Measurements from ENCODE around the gene GNB4.

The GNB4 gene

GRCh38 chr3:179376474-179376873, 74.8 kb downstream of the GNB4 start:
- H4K20me1 ChIP-seq (ENCODE audit: insufficient read depth), result no peaks in the 10 kb centered on the region
- H2AFZ ChIP-seq (ENCODE audit: low read depth), result no peak overlapping the region
- H3K79me2 ChIP-seq (ENCODE audit: insufficient read depth, low read depth), result no peaks in the 10 kb centered on the region
- no peaks in the 10 kb centered on the region for H3K4me1 ChIP-seq (ENCODE audit: low read depth, poor library complexity, severe bottlenecking)
- H3K4me2 ChIP-seq, result no peak overlapping the region
- H3K36me3 ChIP-seq (ENCODE audit: insufficient read depth), result no peaks in the 10 kb centered on the region; the same call in 1 of the 2 replicates
- no peaks in the 10 kb centered on the region for H3K27me3 ChIP-seq (ENCODE audit: insufficient read depth, low read depth)
- no peak overlapping the region for H3K4me3 ChIP-seq (IDR thresholded peaks at IDR 0.05; ENCODE audit: insufficient read depth, low read depth, low read length)
- H3K9ac ChIP-seq, result no peak overlapping the region
- no peak for TF ChIP-seq CTCF (conservative IDR thresholded peaks at IDR 0.05; ENCODE audit: low read depth, low read length)
- H3K27ac ChIP-seq, result no peak overlapping the region

- H2AFZ ChIP-seq (ENCODE audit: low read depth), result no peak overlapping the region
Observed at GRCh38 chr3:179375091-179375999, 75.9 kb downstream of the GNB4 start.

GRCh38 chr3:179373938-179374337, 77.3 kb downstream of the GNB4 start:
- H3K27ac ChIP-seq, result no peak overlapping the region
- H3K9ac ChIP-seq, result no peak overlapping the region
- H3K4me2 ChIP-seq, result no peak overlapping the region
- no peak for TF ChIP-seq CTCF (conservative IDR thresholded peaks at IDR 0.05; ENCODE audit: low read depth, low read length)
- H3K36me3 ChIP-seq (ENCODE audit: insufficient read depth), result no peaks in the 10 kb centered on the region; the same call in 1 of the 2 replicates
- no peaks in the 10 kb centered on the region for H3K79me2 ChIP-seq (ENCODE audit: insufficient read depth, low read depth)
- H3K27me3 ChIP-seq (ENCODE audit: insufficient read depth, low read depth), result no peaks in the 10 kb centered on the region
- H3K4me3 ChIP-seq (IDR thresholded peaks at IDR 0.05; ENCODE audit: insufficient read depth, low read depth, low read length), result no peak overlapping the region
- no peaks in the 10 kb centered on the region for H3K4me1 ChIP-seq (ENCODE audit: low read depth, poor library complexity, severe bottlenecking)
- no peaks in the 10 kb centered on the region for H4K20me1 ChIP-seq (ENCODE audit: insufficient read depth)
- no peak overlapping the region for H2AFZ ChIP-seq (ENCODE audit: low read depth)

More at GRCh38 chr3:179375091-179375999, 75.9 kb downstream of the GNB4 start:
- Histone ChIP-seq H3K27me3 (ENCODE audit: insufficient read depth, low read depth) (no peaks in the 10 kb centered on the region), H3K27ac (no peak overlapping the region), H3K9ac (no peak overlapping the region), H3K4me2 (no peak overlapping the region), H3K79me2 (ENCODE audit: insufficient read depth, low read depth) (no peaks in the 10 kb centered on the region), H3K4me3 (IDR thresholded peaks at IDR 0.05; ENCODE audit: insufficient read depth, low read depth, low read length) (no peak overlapping the region), H3K36me3 (ENCODE audit: insufficient read depth) (no peaks in the 10 kb centered on the region; the same call in 1 of the 2 replicates), H3K4me1 (ENCODE audit: low read depth, poor library complexity, severe bottlenecking) (no peaks in the 10 kb centered on the region), H4K20me1 (ENCODE audit: insufficient read depth) (no peaks in the 10 kb centered on the region)
- no peak for TF ChIP-seq CTCF (conservative IDR thresholded peaks at IDR 0.05; ENCODE audit: low read depth, low read length)

- Histone ChIP-seq H4K20me1 (ENCODE audit: insufficient read depth) (no peaks in the 10 kb centered on the region), H3K27ac (no peak overlapping the region), H3K27me3 (ENCODE audit: insufficient read depth, low read depth) (no peaks in the 10 kb centered on the region), H2AFZ (ENCODE audit: low read depth) (no peak overlapping the region), H3K4me3 (IDR thresholded peaks at IDR 0.05; ENCODE audit: insufficient read depth, low read depth, low read length) (no peak overlapping the region), H3K9ac (no peak overlapping the region), H3K79me2 (ENCODE audit: insufficient read depth, low read depth) (no peaks in the 10 kb centered on the region), H3K4me2 (no peak overlapping the region), H3K36me3 (ENCODE audit: insufficient read depth) (peaks cover 3% of the 10 kb centered on the region), H3K4me1 (ENCODE audit: low read depth, poor library complexity, severe bottlenecking) (peaks cover under 1% of the 10 kb centered on the region)
- no peak for TF ChIP-seq CTCF (conservative IDR thresholded peaks at IDR 0.05; ENCODE audit: low read depth, low read length)
Observed at GRCh38 chr3:179369621-179370020, 81.6 kb downstream of the GNB4 start.

All from KMS-11 (cell line).